AG10803 (cell line): Measurements from ENCODE around the gene GNAI1.

Experiments
- DNase-seq: peaks from one replicate; pipeline ENCODE4 v3.0.0; 2010; ENCODE audit warnings: low read depth
- H3K4me3 ChIP-seq: 2 replicates; pipeline ENCODE4 v1.5.1; 2011; ENCODE audit warnings: mild to moderate bottlenecking, low read length, control low read depth
- CTCF ChIP-seq: conservative IDR thresholded peaks from 2 replicates; pipeline ENCODE4 v1.5.1; 2011; ENCODE audit warnings: mild to moderate bottlenecking, low read length, control low read depth, inconsistent platforms

GNAI1 gene

GRCh38 chr7:80218723-80219122 is 84.1 kb downstream of the GNAI1 start:
- TF ChIP-seq CTCF = no peak
- DNase-seq = peak; percentile 42
- no peak overlapping the region for H3K4me3 ChIP-seq

- TF ChIP-seq CTCF = no peak
- H3K4me3 ChIP-seq = no peak overlapping the region
Observed at GRCh38 chr7:80220022-80220634, 85.5 kb downstream of the GNAI1 start.

GRCh38 chr7:80224415-80224814 is 89.8 kb downstream of the GNAI1 start:
- no peak for DNase-seq
- H3K4me3 ChIP-seq = no peak overlapping the region
- no peak for TF ChIP-seq CTCF

More at GRCh38 chr7:80220022-80220634, 85.5 kb downstream of the GNAI1 start:
- no peak for DNase-seq

- H3K4me3 ChIP-seq = no peak overlapping the region
- no peak for TF ChIP-seq CTCF
- DNase-seq = peak; percentile 46
Observed at GRCh38 chr7:80225361-80225760, 90.7 kb downstream of the GNAI1 start.

GRCh38 chr7:80226629-80227028 is 92.0 kb downstream of the GNAI1 start:
- no peak for TF ChIP-seq CTCF
- DNase-seq = no peak
- no peak overlapping the region for H3K4me3 ChIP-seq

- no peak for TF ChIP-seq CTCF
- no peak overlapping the region for H3K4me3 ChIP-seq
- peak; percentile 17 for DNase-seq
Observed at GRCh38 chr7:80230327-80230726, 95.7 kb downstream of the GNAI1 start.

GRCh38 chr7:80231707-80232106 is 97.1 kb downstream of the GNAI1 start:
- peak; percentile 62 for DNase-seq
- TF ChIP-seq CTCF = no peak
- no peak overlapping the region for H3K4me3 ChIP-seq
